ENCODE measurements around the gene ZC3H8.
"Not testable (repeated sequence)": the region's sequence is repeated elsewhere in the genome, so short reads cannot be mapped to it uniquely, and the experiment has no call there.

Gene ZC3H8

DNA sequence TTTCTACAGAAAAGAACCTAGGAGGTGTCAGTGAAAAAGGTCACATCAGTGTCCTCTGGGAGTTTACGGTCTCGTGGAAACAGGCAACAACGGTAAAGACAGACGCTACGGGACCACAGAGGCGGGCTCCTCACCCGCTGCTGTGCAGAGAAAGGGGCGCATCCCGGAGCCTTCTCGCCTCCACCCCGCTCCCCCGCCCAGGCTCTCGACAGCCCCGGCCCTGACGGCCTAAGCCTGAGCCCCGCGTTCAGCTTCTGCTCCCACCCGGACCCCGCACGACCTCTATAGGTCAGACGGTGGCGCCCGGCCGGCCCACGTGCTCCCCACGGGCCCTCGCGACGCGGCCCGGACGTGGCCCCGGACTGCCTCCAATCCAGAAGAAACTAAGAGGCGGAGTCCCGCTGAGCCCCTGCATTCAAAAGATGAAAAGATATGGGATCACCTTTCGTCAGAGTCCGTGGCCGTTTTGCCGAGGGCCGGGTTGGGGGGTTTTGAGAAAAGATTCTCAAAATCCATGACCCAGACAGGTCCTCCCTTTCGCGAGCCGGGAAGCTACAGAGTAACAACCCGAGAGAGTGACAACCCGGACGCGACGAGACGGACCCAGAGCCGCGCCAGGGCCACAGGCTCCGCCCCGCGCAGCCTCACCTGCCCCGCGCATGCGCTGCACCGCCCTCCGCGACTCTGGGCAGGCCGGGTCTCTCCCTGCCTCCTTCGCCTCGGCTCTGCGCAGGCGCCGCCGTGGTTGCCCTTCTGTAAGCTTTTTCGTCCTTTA, at the start of gene ZC3H8:
TSS of gene ZC3H8 (minus strand) at position 577 of the 775 bp plus-strand sequence. CDS start at position 516, 61 bp downstream.
- Mint-ChIP-seq H3K27ac (peak within 1 kb of the TSS; percentile 99), H3K36me3 (peaks cover 11 to 12% of the 10 kb centered on the region in 2 donors), H3K4me3 (peak within 1 kb of the TSS in 1 of 2 donors; percentile 91), H3K4me1 (peaks cover 21 to 26% of the 10 kb centered on the region in 2 donors), H3K27me3 (no peaks in the 10 kb centered on the region), H3K9me3 (no peaks in the 10 kb centered on the region)
- DNase-seq, result peak; percentile 96
- ATAC-seq (replicated peaks), result peak; percentile 79 to 85

DNA sequence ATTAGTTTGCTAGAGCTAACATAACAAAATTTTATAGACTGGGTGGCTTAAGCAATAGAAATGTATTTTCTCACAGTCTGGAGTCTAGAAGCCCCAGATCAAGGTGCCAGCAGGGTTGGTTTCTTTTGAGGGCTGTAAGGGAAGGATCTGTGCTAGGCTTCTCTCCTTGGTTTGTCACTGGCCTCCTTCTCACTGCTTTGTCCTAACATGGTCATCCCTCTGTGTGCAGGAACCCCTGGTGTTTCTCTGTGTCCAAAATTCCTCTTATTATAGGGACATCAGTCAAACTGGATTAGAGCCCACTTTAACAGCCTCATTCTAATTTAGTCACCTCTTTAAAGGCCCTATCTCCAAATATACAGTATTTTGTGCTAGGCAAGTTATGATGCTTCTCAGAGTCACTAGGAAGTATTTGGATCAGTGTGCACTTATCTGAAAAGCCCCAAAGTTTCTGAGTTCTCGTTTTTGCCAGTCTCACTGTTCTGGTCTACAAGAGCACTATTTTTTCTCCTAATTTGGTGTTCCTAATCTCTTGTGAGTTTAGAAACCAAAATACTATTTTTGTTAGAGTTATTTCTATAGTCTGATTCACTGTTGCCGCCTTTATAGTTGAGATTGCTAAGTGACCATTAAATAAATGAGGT, 49.6 kb upstream of the ZC3H8 start:
- no peaks in the 10 kb centered on the region for H3K27me3 Mint-ChIP-seq
- H3K4me1 Mint-ChIP-seq, result peaks cover 3 to 4% of the 10 kb centered on the region in 2 donors
- H3K4me3 Mint-ChIP-seq, result no peak overlapping the region
- H3K27ac Mint-ChIP-seq, result peak overlapping the region; percentile 54
- H3K36me3 Mint-ChIP-seq, result peaks cover 9 to 27% of the 10 kb centered on the region in 2 donors
- ATAC-seq (replicated peaks) (peak; percentile 61 to 85), DNase-seq (no peak)
- peaks cover 1 to 4% of the 10 kb centered on the region in 2 donors for H3K9me3 Mint-ChIP-seq

DNA sequence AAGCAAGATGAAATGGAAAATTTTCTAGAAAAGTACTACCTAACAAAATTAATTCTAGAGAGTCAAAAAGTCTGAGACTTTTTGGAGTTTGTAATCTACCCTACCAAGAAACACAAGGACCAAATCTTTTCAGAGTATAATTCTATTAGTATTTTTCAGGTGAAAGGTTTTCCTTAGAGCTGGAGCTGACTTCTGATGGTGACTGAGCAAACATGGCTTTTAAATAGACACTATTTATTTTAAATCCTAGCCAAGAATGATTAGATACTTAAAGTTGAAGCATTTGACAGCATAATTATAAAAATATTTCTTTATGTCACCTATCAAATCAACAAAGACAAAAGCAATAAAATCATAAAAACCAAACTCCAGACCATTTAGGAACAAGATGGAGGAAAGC, 47.1 kb upstream of the ZC3H8 start:
- H3K4me3 Mint-ChIP-seq, result no peak overlapping the region
- no peak for ATAC-seq (replicated peaks)
- H3K27me3 Mint-ChIP-seq, result no peaks in the 10 kb centered on the region
- no peak for DNase-seq
- peaks cover 3 to 4% of the 10 kb centered on the region in 2 donors for H3K4me1 Mint-ChIP-seq
- H3K36me3 Mint-ChIP-seq, result peaks cover 9 to 22% of the 10 kb centered on the region in 2 donors
- no peak overlapping the region for H3K27ac Mint-ChIP-seq
- peaks cover 1 to 4% of the 10 kb centered on the region in 2 donors for H3K9me3 Mint-ChIP-seq

DNA sequence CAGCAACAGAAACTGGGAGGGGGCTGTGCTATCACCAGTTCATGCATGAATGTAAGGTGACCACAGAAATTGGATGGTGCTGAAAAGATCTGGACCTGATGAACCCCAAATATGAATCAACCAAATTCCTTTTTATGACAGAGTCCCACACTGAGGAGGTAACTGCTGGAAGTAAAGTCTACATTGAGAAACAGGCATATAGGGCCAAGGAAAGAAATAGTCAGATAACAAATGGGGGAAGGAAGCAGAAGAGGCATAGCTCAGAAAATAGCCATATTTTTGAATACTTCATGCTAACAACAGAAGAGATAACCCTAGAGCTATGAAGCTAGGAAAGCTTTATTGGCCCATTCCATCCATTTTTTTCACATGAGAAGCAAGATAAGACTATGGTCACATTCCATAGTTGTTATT, 46.3 kb upstream of the ZC3H8 start:
- H3K27me3 Mint-ChIP-seq, result no peaks in the 10 kb centered on the region
- no peak overlapping the region for H3K27ac Mint-ChIP-seq
- ATAC-seq (replicated peaks), result no peak
- H3K4me3 Mint-ChIP-seq, result no peak overlapping the region
- H3K36me3 Mint-ChIP-seq, result peaks cover 9 to 22% of the 10 kb centered on the region in 2 donors
- H3K4me1 Mint-ChIP-seq, result peaks cover 4 to 6% of the 10 kb centered on the region in 2 donors
- no peak for DNase-seq
- H3K9me3 Mint-ChIP-seq, result peaks cover 1 to 4% of the 10 kb centered on the region in 2 donors

DNA sequence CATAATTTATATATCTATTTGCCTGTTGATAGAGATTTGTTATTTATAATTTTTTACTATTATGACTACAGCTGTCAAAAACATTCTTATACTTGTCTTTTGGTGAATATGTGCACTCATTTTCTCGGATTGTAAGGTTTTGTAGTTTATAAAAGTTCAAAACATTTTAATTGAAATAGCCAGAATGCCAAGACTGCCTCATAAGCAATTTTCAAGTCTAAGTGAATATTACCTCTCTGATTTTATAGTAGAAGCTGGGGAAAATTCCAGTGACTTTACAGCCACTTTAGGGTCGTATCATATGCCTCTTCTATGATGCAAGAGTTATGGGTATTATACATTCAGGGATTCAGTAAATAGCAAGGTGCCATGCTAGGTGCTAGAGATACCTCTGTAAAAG, 41.6 kb upstream of the ZC3H8 start:
- peaks cover 1 to 4% of the 10 kb centered on the region in 2 donors for H3K9me3 Mint-ChIP-seq
- H3K4me3 Mint-ChIP-seq, result no peak overlapping the region
- H3K27ac Mint-ChIP-seq, result no peak overlapping the region
- DNase-seq, result no peak
- no peaks in the 10 kb centered on the region for H3K27me3 Mint-ChIP-seq
- H3K36me3 Mint-ChIP-seq, result peaks cover 7 to 13% of the 10 kb centered on the region in 2 donors
- H3K4me1 Mint-ChIP-seq, result peaks cover 0 to 3% of the 10 kb centered on the region in 2 donors
- ATAC-seq (replicated peaks), result no peak

DNA sequence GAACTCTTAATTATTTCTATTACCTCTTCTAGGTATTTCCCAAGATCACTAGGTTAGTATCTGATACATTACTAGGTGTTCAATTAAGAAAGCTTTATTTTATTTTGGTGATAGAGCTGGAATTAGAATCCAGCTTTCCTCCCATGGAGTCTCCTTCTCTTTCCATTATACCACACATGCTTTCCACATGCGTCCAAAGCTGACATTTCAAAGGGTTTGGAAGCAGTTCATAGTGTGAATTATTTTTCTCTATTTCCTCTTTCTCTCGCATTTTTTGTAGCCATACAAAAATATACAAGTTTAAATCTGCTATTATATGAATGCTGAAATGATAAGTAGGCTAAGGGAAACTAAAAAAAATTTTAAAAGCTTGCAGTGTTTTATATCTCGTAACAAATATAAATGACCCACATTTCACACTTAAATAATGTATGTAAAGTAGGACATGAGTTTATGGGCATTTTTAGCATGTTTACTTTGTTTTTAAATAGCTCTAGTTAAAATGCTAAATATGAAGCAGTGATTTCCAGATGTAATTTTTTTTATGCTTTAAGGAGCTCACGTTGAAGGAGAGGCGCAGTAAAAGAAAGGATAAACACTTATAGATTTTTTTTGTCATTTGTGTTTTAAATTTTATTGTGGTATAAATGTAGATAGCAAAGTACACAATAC, 40.7 kb upstream of the ZC3H8 start:
- no peaks in the 10 kb centered on the region for H3K27me3 Mint-ChIP-seq
- no peak overlapping the region for H3K27ac Mint-ChIP-seq
- DNase-seq (no peak), ATAC-seq (replicated peaks) (no peak)
- H3K4me1 Mint-ChIP-seq, result peaks cover 0 to 3% of the 10 kb centered on the region in 2 donors
- no peak overlapping the region for H3K4me3 Mint-ChIP-seq
- peaks cover 3 to 6% of the 10 kb centered on the region in 2 donors for H3K36me3 Mint-ChIP-seq
- H3K9me3 Mint-ChIP-seq, result peaks cover 1 to 4% of the 10 kb centered on the region in 2 donors

DNA sequence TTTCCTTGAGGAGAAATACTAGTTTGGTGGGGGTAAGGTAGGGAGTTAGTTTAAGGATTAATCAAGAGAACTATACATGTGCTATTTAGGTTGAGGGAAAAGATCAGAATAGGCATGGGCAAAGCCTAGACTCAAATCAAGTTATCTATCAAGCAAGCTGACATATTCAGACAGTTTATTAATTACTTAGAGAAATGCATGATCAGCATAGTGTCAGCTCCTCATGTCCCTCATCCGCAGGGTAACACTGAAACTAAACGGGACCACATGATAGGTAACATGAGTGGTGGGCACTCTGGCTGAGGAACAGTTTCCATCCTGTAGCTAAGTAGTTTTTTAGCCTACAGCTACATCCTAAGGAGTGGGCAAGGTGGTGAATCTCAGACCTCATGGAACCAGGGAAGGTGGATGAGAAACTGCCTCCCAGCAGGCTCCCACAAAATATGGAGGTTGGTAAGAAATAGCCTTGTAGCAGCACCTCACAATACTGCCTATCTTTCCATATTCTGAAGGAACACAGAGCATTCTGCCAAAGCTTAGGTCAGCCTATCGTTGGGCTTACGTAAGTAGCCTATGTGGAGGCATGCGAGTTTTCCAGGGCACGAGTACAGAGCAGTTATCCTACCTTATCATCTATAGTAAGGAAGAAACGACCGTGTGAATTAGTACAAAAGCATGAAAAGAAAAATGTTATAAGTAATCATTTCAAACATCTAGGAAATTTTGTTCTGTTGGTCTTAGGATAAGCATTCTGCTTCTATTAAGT, 39.0 kb upstream of the ZC3H8 start:
- no peak overlapping the region for H3K27ac Mint-ChIP-seq
- no peaks in the 10 kb centered on the region for H3K27me3 Mint-ChIP-seq
- ATAC-seq (replicated peaks) (no peak), DNase-seq (no peak)
- no peaks in the 10 kb centered on the region for H3K9me3 Mint-ChIP-seq
- peaks cover 0 to 1% of the 10 kb centered on the region in 2 donors for H3K36me3 Mint-ChIP-seq
- H3K4me3 Mint-ChIP-seq, result no peak overlapping the region
- peaks cover 0 to 7% of the 10 kb centered on the region in 2 donors for H3K4me1 Mint-ChIP-seq

DNA sequence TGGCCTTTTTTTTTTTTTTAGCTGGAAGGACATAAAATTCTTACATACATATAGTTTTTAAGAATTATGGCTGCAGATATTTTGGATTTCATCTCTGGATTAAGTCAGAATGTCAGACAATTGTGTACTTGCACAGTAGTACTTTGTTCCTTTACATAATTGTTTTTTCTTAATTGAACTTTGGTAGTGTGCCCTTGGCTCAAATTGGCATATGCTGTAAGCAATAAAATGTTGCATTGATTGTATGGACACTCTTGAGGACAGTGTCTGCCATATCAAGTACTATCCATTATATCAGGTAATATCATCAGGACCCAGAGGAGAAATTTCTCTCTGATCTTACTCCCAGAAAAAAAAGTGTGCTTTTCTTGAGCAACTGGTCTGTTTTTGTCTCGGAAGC, 35.8 kb upstream of the ZC3H8 start:
- peaks cover 0 to 4% of the 10 kb centered on the region in 2 donors for H3K4me1 Mint-ChIP-seq
- H3K27me3 Mint-ChIP-seq, result no peaks in the 10 kb centered on the region
- H3K9me3 Mint-ChIP-seq, result no peaks in the 10 kb centered on the region
- ATAC-seq (replicated peaks) (no peak), DNase-seq (no peak)
- H3K27ac Mint-ChIP-seq, result no peak overlapping the region
- peaks cover 0 to 1% of the 10 kb centered on the region in 2 donors for H3K36me3 Mint-ChIP-seq
- H3K4me3 Mint-ChIP-seq, result no peak overlapping the region

DNA sequence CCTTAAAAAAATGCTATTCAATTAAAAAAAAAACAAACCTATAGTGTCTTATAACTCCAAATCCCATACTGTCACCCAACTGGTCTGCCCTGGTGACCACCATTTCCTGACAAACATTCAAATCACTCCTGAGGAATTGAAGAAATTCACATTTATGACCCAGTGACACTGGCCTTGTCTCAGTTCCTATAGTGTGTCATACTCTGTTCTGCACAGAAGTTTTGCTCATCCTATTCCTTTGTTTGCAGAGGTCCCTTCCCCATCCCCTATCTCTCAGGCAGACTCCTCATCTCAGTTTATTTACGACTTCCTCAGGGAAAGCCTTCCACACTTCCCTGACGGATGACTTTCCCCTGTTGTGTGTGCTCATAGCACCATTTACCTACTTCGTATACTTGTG, 35.2 kb upstream of the ZC3H8 start:
- peaks cover 0 to 1% of the 10 kb centered on the region in 2 donors for H3K36me3 Mint-ChIP-seq
- no peak overlapping the region for H3K27ac Mint-ChIP-seq
- no peak overlapping the region for H3K4me3 Mint-ChIP-seq
- H3K27me3 Mint-ChIP-seq, result no peaks in the 10 kb centered on the region
- peaks cover 0 to 4% of the 10 kb centered on the region in 2 donors for H3K4me1 Mint-ChIP-seq
- H3K9me3 Mint-ChIP-seq, result no peaks in the 10 kb centered on the region
- ATAC-seq (replicated peaks) (no peak), DNase-seq (no peak)

DNA sequence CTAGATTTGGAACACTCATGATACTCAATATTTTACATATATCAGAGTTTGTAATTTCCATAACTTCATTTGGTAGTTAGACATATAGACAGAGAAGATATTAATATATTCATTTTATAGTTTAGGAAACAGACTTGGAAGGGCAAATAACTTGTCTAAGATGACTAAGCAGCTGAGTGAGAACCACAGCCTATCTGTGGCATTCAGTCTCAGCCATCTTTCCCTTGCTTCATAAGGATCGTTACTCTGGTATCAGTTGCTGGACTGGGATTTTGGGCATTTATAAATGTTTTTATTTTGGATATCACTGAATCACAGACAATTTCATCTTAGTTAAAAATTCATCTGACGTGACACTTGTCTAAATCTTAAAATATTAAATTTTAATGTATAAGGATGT, 28.7 kb upstream of the ZC3H8 start:
- peaks cover 12 to 13% of the 10 kb centered on the region in 2 donors for H3K4me1 Mint-ChIP-seq
- not testable (repeated sequence) for DNase-seq; H3K27ac Mint-ChIP-seq; H3K4me3 Mint-ChIP-seq; H3K27me3 Mint-ChIP-seq; H3K36me3 Mint-ChIP-seq; H3K9me3 Mint-ChIP-seq; ATAC-seq (replicated peaks)

DNA sequence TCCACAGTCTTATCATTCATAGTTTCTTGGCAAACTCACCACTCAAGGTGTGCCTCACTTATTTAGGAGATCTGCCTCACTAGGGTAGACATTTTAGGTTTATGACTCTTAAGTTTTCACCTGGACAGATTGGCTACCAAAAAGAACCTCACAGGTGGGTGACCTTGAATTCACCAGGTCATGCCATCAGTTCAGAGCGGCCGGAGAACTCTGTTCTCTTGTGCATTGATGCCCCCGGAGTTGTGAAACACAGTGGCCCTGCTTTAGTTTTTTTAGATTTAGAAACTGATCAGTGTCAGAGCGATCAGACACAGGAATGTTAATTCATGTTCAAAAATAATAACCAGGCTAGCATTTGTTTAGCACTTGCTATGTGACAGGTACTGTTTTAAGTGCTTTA, 27.2 kb upstream of the ZC3H8 start:
- H3K27me3 Mint-ChIP-seq; H3K36me3 Mint-ChIP-seq; H3K27ac Mint-ChIP-seq; H3K4me3 Mint-ChIP-seq; ATAC-seq (replicated peaks); H3K9me3 Mint-ChIP-seq; DNase-seq: not testable (repeated sequence)
- H3K4me1 Mint-ChIP-seq, result peaks cover 12 to 13% of the 10 kb centered on the region in 2 donors

DNA sequence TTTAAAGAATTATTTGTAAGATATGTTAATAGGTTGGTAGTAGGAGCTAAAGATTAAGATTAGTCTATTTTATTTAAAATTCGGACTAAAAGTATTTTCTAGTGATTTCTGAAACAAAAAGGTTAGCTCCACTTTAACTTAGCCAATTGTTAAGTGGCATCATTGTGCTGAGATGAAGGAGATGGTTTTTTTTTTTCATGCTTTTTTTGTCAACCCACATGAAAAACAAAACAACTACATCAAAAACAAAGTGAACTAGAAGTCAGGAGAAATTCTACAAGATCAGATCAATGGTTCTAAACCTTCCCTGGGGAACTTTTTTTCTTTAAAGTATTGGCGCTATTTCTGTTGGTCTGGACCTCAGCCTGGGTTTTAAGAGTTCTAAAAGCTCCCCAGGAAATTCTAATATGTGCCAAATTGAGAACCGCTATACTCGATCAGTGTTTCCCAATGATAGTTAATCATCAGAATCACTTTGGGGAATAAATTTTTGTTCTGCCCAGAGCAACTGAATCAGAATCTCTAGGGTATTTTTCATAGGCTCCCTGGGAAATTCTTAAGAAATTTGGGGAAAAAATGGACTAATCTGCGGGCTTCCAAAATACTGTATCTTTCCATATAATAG, 22.9 kb upstream of the ZC3H8 start:
- no peak overlapping the region for H3K27ac Mint-ChIP-seq
- ATAC-seq (replicated peaks), result no peak
- no peak overlapping the region for H3K4me3 Mint-ChIP-seq
- no peaks in the 10 kb centered on the region for H3K27me3 Mint-ChIP-seq
- peaks cover 13 to 18% of the 10 kb centered on the region in 2 donors for H3K4me1 Mint-ChIP-seq
- peaks cover 6 to 8% of the 10 kb centered on the region in 2 donors for H3K36me3 Mint-ChIP-seq
- DNase-seq, result no peak
- H3K9me3 Mint-ChIP-seq, result peaks cover 0 to 3% of the 10 kb centered on the region in 2 donors

DNA sequence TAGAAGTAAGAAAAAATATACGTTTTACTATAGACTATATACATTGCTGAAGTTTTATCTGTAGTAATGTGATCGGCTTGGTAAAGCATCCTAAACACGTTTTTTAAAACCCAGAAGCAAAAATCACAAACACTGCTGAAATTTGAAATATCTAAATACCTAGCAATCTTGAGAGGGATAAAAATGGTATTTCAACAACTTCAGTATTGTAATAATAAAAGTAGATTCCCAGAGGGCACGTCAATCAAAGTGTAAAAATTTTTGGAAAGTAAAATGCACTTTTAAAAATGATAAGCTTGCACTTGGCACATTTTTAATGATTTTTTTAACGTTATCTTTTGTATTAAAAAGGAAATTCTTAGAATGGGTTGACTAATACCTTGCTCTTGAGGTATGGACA, 22.1 kb upstream of the ZC3H8 start:
- H3K4me1 Mint-ChIP-seq, result peaks cover 13 to 18% of the 10 kb centered on the region in 2 donors
- no peak overlapping the region for H3K4me3 Mint-ChIP-seq
- H3K27ac Mint-ChIP-seq, result no peak overlapping the region

More for the DNA sequence above, 22.1 kb upstream of the ZC3H8 start:
- Mint-ChIP-seq H3K9me3 (peaks cover 3% of the 10 kb centered on the region in 2 donors), H3K27me3 (no peaks in the 10 kb centered on the region), H3K36me3 (peaks cover 6 to 8% of the 10 kb centered on the region in 2 donors)
- DNase-seq (no peak), ATAC-seq (replicated peaks) (no peak)
